Effector CD4-positive, alpha-beta T cell (primary cell): ENCODE measurements around the gene LGALS4.
A peak's percentile ranks its signal among the peaks of the same experiment; 100 is the strongest.
"Not testable (repeated sequence)": the region's sequence is repeated elsewhere in the genome, so short reads cannot be mapped to it uniquely, and the experiment has no call there.

ENCODE experiments used
- DNase-seq: peaks from one replicate; pipeline ENCODE4 v3.0.0-alpha.2; 2020

LGALS4 gene

DNA sequence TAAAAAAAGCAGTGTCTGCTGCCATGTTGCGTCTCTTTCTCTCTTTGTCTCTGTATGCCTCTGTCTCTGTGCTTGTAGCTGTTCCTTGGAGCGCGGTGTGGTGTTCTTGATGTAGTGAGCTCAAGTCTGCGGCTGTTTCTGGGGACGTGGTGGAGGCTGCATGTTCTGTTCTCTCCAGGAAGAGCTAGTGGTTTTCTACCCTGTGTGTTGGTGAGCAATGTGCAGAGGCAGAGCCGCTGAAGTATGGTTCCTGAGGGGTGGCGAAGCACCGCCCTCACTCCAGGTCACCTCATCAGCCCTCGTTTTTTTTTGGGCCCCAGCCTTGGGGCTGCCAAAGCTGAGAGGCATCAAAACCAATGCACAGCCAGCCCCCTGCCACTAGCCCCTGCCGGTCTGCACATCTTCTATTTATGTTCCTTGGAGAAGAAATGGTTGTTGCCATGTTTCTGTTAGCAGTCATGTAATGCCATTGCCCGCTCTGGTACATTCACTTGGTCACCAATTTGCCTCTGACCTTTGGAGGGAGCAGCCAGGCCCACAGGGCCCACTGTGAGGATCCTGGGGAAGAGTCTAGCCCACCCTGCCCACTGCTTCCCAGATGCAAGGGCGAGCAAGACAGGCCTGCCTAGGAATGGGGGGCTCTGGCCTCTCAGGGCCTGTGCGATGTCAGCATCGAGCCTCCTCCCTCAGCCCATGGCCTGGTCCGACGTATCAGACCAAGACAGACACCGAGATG lies 29.9 kb upstream of the LGALS4 start:
- DNase-seq, result peak; percentile 51

- peak; percentile 65 for DNase-seq
Observed at GRCh38 chr19:38841787-38842438, 29.2 kb upstream of the LGALS4 start.

DNA sequence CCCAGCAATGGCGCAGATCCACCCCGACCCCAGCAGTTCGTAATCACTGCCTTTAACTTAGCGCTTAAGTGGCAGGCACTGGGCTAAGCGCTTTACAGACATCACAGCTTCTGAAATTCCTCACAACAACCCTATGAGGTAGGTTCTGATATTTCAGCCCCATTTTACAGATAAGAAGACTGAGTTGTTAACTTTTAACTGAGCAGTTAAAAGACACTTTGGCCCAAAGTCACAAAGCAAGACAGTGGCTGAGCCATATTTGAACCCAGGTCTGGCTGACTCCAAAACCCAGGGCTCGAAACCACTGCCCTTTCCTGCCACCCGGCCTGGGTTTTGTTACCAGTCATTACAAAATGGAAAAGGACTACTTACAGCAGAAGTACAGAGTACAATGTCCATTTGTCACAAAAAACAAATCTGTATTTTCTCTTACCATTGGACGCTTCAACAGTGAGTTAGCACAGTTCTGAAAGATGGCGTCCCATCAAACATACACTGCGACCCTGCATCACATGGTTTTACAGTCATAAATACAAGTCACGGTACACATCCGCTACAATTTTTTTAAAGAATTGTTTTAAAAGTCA lies 28.5 kb upstream of the LGALS4 start:
- DNase-seq, result no peak

DNA sequence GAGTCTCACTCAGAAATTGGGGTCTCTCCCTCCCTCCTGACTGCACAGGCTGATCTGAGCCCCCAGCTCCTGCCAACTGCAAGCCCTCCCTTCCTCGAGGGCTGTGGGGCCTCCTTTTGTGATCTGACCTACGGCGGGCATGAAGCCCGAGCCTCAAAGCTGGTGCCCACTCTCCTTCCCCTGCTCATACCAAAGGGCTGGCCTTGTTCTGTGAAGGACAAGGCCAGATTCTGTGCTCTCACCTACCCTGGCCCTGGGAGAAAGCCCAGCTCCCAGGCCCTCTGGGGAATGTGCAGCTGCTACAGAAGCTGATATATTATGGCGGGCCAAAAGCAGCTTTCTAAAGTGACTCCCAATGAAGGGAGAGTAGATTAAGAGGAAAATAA lies 27.8 kb upstream of the LGALS4 start:
- DNase-seq, result no peak

DNA sequence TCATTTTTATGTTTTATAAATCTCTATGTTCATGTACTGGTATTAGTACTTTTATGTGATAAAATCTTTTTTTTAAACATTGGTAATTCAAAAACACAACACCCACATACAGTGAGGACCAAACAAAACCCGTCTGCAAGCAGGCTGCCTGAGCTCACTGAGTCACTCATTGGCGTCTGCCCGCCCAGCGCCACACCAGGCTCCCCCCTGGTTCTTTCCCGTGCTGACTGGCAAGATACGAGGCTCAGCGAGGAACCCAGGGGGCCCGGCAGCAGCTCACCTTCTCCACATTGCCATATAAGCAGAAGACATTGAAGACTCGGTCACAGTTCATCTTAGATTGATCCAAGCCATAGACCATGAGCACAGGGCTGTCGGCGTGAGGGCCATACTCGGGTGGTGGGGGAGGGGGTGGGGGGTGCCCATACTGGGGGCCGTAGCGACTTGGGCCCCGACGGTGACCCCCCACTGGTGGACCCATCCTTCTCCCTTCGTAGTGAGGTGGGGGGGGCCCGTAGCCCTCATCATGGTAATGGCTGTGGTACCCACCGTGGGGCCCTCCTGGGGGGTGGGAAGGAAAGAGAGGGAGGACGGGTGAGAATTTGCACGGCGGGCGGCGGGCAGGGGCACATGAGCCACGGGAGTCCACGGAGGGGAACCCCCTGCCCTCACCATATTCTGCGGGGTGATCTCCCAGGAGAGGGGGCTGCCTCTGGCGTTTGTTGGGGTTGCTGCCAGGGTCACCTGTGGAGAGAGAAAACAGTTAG lies 27.3 kb upstream of the LGALS4 start:
- no peak for DNase-seq

- DNase-seq, result no peak
Observed at GRCh38 chr19:38838986-38839761, 26.4 kb upstream of the LGALS4 start.

GRCh38 chr19:38838208-38838985 lies 25.7 kb upstream of the LGALS4 start:
- no peak for DNase-seq

DNA sequence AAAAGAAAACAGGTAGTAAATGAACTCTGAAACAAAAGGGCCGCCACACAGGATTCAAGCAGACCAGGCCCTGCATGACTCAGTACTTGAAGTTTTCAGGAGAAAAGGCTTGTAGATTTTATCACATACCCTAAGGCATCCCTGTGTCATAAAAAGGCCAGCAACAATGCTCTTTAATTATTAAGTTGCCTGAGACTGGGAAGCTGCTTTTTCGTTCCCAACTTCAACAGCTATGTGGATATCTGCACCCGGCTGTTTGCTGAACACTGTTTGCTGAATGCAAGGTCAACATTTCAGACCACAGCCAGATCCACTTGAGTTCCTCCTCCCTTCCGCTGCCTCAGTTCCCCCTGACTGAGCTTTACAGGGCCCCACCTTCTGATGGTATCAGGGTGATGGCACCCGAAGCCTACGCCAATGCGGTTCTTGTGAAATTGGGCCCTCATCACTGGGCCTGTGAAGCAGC lies 24.9 kb upstream of the LGALS4 start:
- DNase-seq, result no peak

- no peak for DNase-seq
Observed at GRCh38 chr19:38836983-38837626, 24.4 kb upstream of the LGALS4 start.

DNA sequence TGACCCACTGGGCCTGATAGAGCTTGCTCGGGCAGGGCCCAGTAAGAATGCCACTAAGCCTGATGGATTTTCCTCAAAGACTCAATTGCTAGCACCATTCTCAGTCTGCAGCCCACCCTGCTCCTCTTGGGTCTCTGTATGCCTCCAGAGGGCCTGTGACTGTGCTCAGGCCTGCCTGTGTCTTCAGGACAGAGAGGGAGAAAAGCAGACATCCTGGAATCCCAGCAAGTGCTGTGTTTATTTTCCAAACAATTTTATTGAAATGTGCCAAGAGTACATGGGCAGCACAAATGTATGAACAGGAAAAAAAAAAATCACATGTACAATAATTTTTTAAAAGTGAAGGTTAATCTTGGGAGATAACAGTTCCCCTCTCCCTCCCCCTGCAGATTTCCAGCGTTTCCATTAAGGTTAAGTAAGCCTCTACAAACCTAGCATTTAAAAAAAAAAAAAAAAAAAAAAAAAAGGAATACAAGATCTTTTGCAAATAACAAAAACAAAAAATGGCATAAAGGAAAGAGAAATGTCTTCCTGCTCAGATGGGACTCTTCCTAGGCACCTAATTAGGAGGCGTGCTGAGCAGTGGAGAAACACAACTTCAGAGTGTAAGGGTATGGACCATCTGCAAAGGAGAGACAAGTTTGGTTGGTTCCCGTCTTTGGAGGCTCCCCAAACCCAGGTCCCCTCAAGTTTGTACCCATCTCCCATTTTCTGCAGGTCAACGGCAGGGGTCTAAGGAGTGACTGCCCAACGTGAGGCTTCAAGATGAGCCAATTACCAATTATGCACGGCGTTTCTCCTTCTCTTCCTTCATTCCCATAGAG lies 23.6 kb upstream of the LGALS4 start:
- DNase-seq, result no peak

DNA sequence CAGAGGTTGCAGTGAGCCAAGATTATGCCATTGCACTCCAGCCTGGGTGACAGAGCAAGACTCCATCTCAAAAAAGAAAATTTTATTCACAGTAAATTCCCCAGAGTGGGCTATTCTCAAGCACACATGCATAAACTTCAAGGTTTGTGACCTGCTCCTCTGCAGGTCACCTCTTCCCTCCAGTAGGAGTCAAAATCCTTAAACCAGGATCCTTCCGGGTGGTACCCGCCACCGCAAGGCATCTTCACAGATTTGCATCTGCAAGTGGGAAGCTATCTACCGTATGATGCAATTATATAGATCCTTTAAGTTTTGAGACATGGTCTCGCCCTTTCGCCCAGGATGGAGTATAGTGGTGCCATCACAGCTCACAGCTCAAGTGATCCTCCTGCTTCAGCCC lies 21.8 kb upstream of the LGALS4 start:
- DNase-seq, result no peak

DNA sequence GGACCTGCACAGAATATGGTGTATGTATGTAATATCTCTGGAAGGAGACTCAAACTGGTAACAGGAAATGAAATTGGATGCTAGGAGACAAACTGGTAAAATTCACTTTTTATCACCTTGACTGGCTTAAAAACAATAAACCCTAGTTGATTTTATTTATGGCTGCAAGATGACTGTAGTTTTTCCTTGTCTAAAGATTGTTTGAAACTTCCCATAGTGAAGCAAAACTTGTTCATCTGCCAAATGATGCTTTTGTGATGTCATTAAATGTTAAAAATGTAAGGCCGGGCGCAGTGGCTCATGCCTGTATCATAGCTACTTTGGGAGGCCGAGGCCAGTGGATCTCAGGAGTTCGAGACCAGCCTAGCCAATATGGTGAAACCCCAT lies 21.4 kb upstream of the LGALS4 start:
- DNase-seq, result no peak

GRCh38 chr19:38833092-38833425 lies 20.3 kb upstream of the LGALS4 start:
- DNase-seq, result no peak

DNA sequence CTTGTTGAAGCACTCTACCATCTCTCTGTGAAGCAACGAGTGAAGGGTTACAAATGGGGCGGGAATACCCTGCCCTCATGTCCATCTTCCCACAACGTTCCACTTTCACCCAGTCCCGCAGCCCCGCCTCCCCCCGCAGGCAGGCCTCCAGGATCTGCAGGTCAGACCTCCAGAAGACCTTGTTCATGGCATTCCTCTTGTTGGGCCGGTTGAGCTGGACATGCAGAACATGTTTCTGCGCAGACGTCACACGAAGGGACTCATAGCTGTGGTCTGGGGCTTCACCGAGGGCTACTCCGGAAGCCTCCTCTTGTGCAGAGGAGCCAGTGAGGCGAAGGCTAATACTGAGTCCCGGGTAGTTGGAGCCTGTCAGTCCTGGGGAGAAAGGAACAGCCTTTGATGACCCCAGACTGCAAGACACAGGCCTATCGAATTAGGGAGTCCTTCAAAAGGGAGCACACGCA lies 18.4 kb upstream of the LGALS4 start:
- no peak for DNase-seq

DNA sequence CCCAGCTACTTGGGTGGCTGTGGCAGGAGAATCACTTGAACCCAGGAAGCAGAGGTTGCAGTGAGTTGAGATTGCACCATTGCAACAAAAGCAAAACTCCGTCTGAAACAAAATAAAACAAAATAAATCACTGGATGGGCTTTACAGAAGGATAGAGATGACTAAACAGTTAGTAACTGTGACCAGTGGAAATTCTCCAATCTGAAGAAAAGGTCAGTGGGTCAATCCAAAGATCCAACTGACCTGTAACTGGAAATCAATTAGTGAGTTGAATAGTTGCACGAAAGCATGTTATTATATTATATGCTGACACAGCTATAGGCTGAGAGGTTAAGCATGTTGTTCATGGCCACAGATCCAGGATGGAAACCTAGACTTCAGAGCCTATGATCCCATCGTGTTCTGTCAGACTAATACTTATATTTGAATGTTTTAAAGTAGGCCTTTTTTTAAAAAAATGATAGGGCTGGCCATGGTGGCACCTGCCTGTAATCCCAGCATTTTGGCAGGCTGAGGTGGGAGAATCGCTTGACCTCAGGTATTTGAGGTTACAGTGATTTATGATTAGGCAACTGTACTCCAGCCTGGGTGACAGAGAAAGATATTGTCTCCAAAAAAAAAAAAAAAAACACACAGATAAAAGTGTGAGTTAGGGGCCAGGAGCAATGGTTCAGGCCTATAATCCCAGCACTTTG lies 17.4 kb upstream of the LGALS4 start:
- DNase-seq, result no peak

GRCh38 chr19:38829203-38829602 lies 16.5 kb upstream of the LGALS4 start:
- not testable (repeated sequence) for DNase-seq

GRCh38 chr19:38826856-38827551 lies 14.3 kb upstream of the LGALS4 start:
- no peak for DNase-seq

GRCh38 chr19:38825936-38826335 lies 13.2 kb upstream of the LGALS4 start:
- not testable (repeated sequence) for DNase-seq

DNA sequence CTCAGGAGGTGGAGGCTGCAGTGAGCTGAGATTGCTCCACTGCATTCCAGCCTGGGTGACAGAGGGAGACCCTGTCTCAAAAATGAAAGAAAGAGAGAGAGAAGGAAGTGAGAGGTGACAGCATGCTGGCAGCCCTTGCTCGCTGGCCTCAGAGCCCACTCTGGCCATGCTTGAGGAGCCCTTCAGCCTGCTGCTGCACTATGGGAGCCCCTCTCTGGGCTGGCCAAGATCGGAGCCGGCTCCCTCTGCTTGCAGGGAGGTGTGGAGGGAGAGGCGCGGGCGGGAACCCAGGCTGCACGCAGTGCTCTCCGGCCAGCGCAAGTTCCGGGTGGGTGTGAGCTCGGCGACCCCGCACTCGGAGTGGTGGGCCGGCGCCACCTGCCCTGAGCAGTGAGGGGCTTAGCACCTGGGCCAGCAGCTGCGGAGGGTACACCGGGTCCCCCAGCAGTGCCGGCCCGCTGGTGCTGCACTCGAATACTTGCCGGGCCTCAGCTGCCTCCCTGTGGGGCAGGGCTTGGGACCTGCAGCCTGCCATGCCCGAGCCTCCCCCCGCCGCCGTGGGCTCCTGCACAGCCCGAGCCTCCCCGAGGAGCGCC lies 8.6 kb upstream of the LGALS4 start:
- DNase-seq, result not testable (repeated sequence)
